DOHH2 (cell line): ENCODE results near the gene EFCAB9.

Experiments
- H3F3A ChIP-seq: fragments of 200-600 bp; sonication (generic), shearing (Covaris generic); 2 replicates; pipeline ENCODE4 v1.6.0; 2016; ENCODE audit warnings: antibody characterized with exemption, mild to moderate bottlenecking; ENCODE audit not compliant: control insufficient read depth, insufficient read depth
- H3K27ac ChIP-seq: fragments of 200-600 bp; sonication (generic); 2 replicates; pipeline ENCODE4 v1.5.1; 2014; ENCODE audit warnings: low read depth, mild to moderate bottlenecking, low read length, moderate library complexity
- H3K27me3 ChIP-seq: fragments of 200-600 bp; sonication (generic); 2 replicates; pipeline ENCODE4 v1.6.1; 2014; ENCODE audit warnings: mild to moderate bottlenecking, low read length, mixed read lengths; ENCODE audit not compliant: control insufficient read depth
- H3K36me3 ChIP-seq: fragments of 200-600 bp; sonication (generic); 2 replicates; pipeline ENCODE4 v1.6.1; 2014; ENCODE audit warnings: mild to moderate bottlenecking, low read length, moderate library complexity, mixed read lengths; ENCODE audit not compliant: control insufficient read depth
- H3K4me1 ChIP-seq: fragments of 200-600 bp; sonication (generic); 2 replicates; pipeline ENCODE4 v1.6.1; 2014; ENCODE audit warnings: mild to moderate bottlenecking, low read length, mixed read lengths; ENCODE audit not compliant: control insufficient read depth
- H3K4me2 ChIP-seq: fragments of 200-600 bp; sonication (generic); 2 replicates; pipeline ENCODE4 v1.6.0; 2014; ENCODE audit warnings: mild to moderate bottlenecking, low read length, moderate library complexity
- H3K4me3 ChIP-seq: fragments of 200-600 bp; sonication (generic); 2 replicates; pipeline ENCODE4 v1.5.1; 2014; ENCODE audit warnings: mild to moderate bottlenecking, low read length, mixed read lengths
- H3K79me2 ChIP-seq: fragments of 200-600 bp; sonication (generic); 2 replicates; pipeline ENCODE4 v1.6.1; 2014; ENCODE audit warnings: mild to moderate bottlenecking, low read length, mixed read lengths; ENCODE audit not compliant: control insufficient read depth
- H3K9me2 ChIP-seq: fragments of 200-600 bp; sonication (generic); replicated peaks from 2 replicates; pipeline ENCODE4 v1.6.1; 2014; ENCODE audit warnings: mild to moderate bottlenecking, low read length, mixed read lengths; ENCODE audit not compliant: control insufficient read depth
- H3K9me3 ChIP-seq: fragments of 200-600 bp; sonication (generic); 2 replicates; pipeline ENCODE4 v1.6.1; 2014; ENCODE audit warnings: antibody characterized with exemption, low read length, mixed read lengths; ENCODE audit not compliant: control insufficient read depth, insufficient read depth
- H4K20me1 ChIP-seq: fragments of 200-600 bp; sonication (generic); 2 replicates; pipeline ENCODE4 v1.6.0; 2014; ENCODE audit warnings: low read depth, mild to moderate bottlenecking, antibody characterized with exemption, low read length, moderate library complexity; ENCODE audit not compliant: control insufficient read depth, insufficient read depth
- EZH2phosphoT487 ChIP-seq: fragments of 200-600 bp; sonication (generic); IDR thresholded peaks from 2 replicates; pipeline ENCODE4 v1.6.1; 2017; ENCODE audit warnings: borderline replicate concordance, mild to moderate bottlenecking, antibody characterized with exemption, low read length, moderate library complexity, mixed read lengths
- TF ChIP-seq, protein P1 (sequence below): fragments of 200-600 bp; sonication (generic); IDR thresholded peaks from one replicate; pipeline ENCODE4 v1.5.1; 2014; ENCODE audit warnings: antibody characterized with exemption, mild to moderate bottlenecking, low read depth, low read length; ENCODE audit not compliant: poor library complexity, severe bottlenecking

The EFCAB9 gene

DNA sequence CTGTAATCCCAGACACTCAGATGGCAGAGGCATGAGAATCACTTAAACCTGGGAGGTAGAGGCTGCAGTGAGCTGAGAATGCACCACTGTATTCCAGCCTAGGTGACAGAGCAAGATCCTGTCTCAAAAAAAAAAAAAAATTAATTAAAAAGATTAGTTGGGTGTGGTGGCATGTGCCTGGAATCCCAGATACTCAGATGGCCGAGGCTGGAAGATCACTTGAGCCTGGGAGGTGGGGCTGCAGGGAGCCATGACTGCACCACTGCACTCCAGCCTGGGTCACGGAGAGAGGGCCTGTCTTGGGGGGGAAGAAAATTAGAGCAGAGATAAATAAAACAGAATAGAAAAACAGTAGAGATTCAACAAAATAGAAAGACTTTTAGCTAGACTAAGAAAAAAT lies 54.7 kb downstream of the EFCAB9 start:
- Histone ChIP-seq H3K4me2 (no peak overlapping the region), H3K79me2 (peaks cover 75% of the 10 kb centered on the region), H3K4me1 (no peaks in the 10 kb centered on the region), H3K27me3 (no peaks in the 10 kb centered on the region), H3F3A (no peaks in the 10 kb centered on the region), H4K20me1 (peaks cover 8% of the 10 kb centered on the region; the same call in 1 of the 2 replicates), H3K27ac (no peak overlapping the region), H3K9me3 (no peaks in the 10 kb centered on the region), H3K36me3 (no peaks in the 10 kb centered on the region), H3K4me3 (no peak overlapping the region), H3K9me2 (no peaks in the 10 kb centered on the region)
- TF ChIP-seq, protein P1, sequence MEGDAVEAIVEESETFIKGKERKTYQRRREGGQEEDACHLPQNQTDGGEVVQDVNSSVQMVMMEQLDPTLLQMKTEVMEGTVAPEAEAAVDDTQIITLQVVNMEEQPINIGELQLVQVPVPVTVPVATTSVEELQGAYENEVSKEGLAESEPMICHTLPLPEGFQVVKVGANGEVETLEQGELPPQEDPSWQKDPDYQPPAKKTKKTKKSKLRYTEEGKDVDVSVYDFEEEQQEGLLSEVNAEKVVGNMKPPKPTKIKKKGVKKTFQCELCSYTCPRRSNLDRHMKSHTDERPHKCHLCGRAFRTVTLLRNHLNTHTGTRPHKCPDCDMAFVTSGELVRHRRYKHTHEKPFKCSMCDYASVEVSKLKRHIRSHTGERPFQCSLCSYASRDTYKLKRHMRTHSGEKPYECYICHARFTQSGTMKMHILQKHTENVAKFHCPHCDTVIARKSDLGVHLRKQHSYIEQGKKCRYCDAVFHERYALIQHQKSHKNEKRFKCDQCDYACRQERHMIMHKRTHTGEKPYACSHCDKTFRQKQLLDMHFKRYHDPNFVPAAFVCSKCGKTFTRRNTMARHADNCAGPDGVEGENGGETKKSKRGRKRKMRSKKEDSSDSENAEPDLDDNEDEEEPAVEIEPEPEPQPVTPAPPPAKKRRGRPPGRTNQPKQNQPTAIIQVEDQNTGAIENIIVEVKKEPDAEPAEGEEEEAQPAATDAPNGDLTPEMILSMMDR = no peak
- no peak for TF ChIP-seq EZH2phosphoT487

DNA sequence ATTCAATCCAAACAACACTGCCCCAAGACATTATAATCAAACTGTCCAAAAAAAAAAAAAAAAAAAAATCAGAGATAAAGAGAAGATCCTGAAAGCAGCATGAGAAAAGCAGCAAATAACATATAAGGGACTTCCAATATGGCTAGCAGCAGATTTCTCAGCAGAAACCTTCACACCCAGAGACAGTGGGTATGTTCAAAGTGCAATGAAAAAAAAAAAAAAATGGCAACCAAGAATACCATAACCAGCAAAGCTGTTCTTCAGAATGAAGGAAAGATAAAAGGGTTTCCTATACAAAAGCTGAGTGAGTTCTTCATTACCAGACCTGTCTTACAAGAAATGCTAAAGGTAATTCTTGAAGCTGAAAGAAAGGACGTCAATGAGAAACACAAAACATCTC lies 57.4 kb downstream of the EFCAB9 start:
- Histone ChIP-seq H3K36me3 (peaks cover 6% of the 10 kb centered on the region), H3F3A (no peaks in the 10 kb centered on the region), H3K4me3 (no peak overlapping the region), H3K27me3 (no peaks in the 10 kb centered on the region), H3K4me2 (no peak overlapping the region), H4K20me1 (peaks cover 8% of the 10 kb centered on the region; the same call in 1 of the 2 replicates), H3K27ac (no peak overlapping the region), H3K4me1 (no peaks in the 10 kb centered on the region), H3K9me3 (no peaks in the 10 kb centered on the region), H3K79me2 (peaks cover 60% of the 10 kb centered on the region), H3K9me2 (no peaks in the 10 kb centered on the region)
- no peak for TF ChIP-seq EZH2phosphoT487
- TF ChIP-seq, protein P1 = no peak

DNA sequence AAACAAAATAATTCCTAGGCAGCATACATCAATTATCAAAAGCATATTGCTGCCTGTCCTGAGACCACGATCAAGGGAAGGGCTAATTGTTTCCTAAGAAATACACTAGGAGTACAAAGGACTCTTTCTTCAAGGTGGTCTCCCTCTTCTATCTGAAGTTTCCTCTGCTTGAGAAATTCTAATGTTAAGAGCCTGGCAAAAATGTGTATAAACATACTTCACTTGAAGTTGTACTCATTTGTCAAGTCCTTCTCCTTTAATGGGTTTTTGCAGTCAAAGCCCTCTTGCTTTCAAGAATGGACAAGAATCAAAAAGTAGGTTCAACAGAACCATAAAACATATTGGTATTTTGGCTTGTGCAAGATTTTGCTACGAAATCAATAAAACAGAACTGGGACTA lies 58.5 kb downstream of the EFCAB9 start:
- H3K79me2 ChIP-seq = peaks cover 57% of the 10 kb centered on the region
- peaks cover 11% of the 10 kb centered on the region for H3K36me3 ChIP-seq

More for the DNA sequence above, 58.5 kb downstream of the EFCAB9 start:
- TF ChIP-seq, protein P1 = no peak
- TF ChIP-seq EZH2phosphoT487 = no peak
- Histone ChIP-seq H3K4me2 (no peak overlapping the region), H3K4me1 (no peaks in the 10 kb centered on the region), H4K20me1 (peaks cover 8% of the 10 kb centered on the region; the same call in 1 of the 2 replicates), H3K9me2 (no peaks in the 10 kb centered on the region), H3K27ac (no peak overlapping the region), H3K9me3 (no peaks in the 10 kb centered on the region), H3K27me3 (no peaks in the 10 kb centered on the region), H3K4me3 (no peak overlapping the region), H3F3A (no peaks in the 10 kb centered on the region)
